NCI-H2196 (cell line): Measurements from ENCODE around the gene GMDS.
A peak's percentile ranks its signal among the peaks of the same experiment; 100 is the strongest.

ENCODE experiments used
- DNase-seq: peaks from one replicate; lab custom pipeline; 2025; ENCODE audit not compliant: unreplicated experiment; lab: John Stamatoyannopoulos, UW

GMDS gene

GRCh38 chr6:2007165-2007564 lies 238.2 kb downstream of the GMDS start:
- DNase-seq: no peak

GRCh38 chr6:2004888-2005287 lies 240.5 kb downstream of the GMDS start:
- DNase-seq: no peak

DNA sequence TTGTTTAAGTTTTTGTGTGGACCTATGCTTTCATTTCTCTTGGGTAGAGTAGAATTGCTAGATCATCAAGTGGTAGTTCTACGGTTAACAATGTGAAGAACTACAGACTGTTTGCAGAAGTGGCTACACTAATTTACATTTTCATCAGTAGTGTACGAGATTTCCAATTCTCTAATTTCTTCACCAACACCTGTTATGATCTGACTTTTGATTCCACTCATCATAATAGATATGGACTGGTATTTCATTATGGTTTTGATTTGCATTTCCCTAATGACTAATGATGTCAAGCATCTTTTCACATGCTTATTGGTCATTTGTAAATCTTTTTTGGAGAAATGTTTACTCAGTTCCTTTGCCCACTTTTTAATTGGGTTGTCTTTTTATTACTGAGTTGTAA lies 244.4 kb downstream of the GMDS start:
- no peak for DNase-seq

DNA sequence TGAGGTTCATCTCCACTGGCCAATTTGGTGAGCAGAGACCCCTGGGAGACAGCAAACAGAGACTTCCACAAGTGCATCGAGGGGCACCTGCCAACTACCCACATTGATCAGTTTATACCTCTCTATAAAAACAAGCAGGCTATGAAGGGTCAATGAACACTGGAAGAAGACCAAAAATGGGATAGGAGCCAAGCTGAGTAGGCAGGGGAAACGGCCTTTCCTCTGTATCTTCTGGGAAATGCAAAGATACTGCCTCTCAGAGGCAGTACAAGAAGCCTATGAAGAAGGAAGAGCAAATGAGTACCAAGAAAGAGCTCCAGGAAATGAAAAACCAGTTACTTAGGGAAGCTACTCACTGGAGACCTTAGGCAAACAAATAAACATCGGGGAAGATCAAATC lies 247.7 kb downstream of the GMDS start:
- DNase-seq: no peak

DNA sequence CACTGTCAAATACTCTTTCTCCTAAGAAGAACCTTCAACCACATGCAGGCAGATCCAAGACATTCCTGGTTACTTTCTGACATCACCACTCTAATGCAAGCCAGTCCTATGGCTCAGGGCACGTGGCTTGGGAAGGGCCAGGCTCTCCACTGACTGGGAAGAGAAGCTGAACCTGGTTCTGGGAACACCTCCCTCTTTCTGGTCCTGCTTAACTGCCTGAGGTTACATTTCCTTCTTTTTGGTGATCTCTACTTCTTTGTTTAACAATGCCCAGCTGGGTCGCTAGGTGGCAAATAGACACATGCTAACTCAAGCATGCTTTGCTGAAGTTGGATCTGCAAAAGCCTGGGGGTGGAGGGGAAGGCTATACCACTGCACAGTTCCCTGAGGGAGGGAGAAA lies 249.8 kb downstream of the GMDS start:
- peak; percentile 1 for DNase-seq

- no peak for DNase-seq
Measured at GRCh38 chr6:1993042-1993441, 252.4 kb downstream of the GMDS start.

DNA sequence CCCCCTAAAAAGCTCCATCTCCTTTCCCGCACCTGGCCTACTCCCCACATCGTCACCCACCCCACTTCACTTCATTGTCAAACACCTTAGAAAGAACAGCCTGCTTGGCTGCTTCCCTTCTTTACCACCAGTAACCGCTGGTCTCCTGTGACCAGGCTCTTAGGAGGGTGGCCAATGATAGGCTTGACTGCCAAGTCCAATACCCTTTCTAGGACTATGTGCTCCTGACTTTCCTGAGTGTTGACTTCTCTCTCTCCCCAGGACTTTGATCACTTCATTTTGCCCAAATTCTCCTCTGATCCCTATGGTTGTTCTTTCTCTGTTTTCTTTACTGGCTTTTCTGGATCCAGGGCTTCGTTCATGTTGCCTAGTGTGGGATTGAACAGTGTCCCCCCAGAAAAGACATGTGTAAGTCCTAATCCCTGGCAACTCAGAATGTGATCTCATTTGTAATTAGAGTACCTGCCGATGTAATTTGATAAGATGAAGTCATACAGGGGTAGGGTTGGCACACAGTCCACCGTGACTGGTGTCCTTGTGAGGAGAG lies 254.0 kb downstream of the GMDS start:
- no peak for DNase-seq

GRCh38 chr6:1988843-1989242 lies 256.6 kb downstream of the GMDS start:
- DNase-seq: no peak

DNA sequence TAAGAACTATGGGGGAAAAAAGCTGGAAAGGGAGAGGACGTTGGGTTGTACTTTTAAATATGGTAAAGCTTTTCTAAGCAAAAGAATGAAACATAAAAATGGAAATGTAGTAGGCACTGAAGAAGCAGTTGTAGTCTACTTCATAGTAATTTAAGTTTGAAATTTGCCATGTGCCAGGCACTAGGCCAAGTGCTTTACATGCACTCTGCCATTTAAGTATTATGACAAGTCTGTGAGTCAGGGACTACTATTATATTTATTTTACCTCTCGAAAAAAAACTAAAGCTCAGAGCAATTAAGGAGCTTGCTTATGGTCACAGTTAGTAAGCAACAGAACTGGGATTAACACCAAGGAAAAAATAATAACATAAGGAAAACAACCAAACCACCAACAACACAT lies 257.8 kb downstream of the GMDS start:
- DNase-seq: no peak

DNA sequence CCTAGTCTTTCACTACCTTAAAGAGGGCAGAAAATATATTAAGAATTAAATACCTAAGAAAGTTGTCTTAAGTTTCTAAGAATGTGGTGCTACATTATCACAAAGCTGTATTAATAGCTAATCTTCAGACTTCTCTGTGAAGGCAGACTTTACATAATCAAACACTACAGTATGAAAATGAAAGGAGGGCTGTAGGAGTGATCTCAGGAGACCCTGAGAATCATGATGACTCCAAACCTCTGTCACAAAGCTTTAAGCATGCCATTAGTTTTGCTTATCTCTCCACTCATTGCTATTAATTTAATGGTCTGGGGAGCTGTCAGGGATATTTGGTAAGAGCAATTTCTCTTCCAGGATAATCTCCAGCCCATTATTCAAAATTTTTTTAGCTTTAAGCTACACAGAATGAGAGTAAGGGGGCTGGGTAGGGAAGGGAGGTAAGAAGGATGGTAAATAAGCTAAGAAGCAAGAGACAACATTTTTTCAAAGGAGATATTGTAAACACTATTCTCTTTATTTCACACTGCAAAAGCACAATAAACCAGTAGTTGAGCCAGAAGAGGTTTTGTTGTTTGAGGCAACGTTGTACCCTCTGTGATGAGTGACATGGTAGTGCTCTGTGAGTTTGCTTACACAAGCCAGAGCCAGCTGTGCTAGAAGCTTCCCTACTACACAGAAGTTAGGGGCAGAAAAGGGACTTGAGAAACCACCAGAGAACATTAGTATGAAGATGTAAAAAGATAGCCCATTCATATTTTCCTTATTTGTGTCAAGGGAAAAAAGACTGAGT lies 258.8 kb downstream of the GMDS start:
- no peak for DNase-seq

GRCh38 chr6:1984346-1984994 lies 260.9 kb downstream of the GMDS start:
- DNase-seq: no peak

DNA sequence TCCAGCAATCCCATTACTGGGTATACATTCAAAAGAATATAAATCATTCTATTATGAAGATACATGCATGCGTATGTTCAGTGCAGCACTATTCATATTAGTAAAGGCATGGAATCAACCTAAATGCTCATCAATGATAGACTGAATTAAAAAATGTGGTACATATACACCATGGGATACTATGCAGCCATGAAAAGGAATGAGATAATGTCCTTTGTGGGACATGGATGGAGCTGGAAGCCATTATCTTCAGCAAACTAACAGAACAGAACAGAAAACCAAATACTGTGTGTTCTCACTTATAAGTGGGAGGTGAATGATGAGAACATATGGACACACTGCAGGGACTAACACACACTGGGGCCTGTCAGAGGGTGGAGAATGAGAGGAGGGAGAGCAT lies 261.6 kb downstream of the GMDS start:
- DNase-seq: no peak

DNA sequence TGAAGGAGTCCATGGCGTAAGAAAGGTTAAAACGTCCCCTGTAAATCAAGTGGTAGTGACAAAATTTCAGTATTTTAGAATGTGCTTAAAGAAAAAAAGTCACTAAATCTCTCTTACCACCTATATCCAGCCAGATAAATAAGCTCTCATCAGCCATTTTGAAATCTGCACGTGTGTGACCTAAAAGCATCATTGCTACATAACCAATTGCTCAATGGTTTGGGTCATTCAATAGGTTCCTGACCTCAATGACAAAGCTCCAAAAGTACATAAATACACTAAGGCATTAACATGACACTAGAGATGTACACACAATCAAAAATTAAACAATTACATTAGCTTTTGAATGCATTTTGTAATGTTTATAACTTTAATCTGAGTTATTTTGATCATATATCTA lies 272.4 kb downstream of the GMDS start:
- no peak for DNase-seq

- no peak for DNase-seq
Measured at GRCh38 chr6:1971612-1972011, 273.8 kb downstream of the GMDS start.

- DNase-seq: no peak
Measured at GRCh38 chr6:1970151-1970561, 275.2 kb downstream of the GMDS start.

DNA sequence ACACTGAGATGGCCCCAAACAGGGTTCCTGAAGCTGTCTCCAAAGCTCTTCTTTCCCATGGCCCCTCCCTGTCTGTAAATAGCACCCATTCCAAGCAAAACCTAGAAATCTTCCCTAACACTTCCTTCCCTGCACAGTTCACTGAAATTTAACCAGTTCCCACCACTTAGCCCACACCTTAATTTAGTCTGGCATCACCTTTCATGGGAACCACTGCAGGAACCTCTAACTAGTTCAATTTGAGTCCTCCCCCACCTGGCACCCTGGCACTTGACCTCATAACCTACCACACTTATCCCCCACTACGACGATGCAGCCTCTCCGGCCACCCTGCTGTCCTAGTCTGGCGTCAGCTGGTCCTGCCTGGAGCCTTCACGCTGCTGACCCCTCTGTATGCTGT lies 278.7 kb downstream of the GMDS start:
- DNase-seq: no peak

- DNase-seq: no peak
Measured at GRCh38 chr6:1965596-1966224, 279.7 kb downstream of the GMDS start.

DNA sequence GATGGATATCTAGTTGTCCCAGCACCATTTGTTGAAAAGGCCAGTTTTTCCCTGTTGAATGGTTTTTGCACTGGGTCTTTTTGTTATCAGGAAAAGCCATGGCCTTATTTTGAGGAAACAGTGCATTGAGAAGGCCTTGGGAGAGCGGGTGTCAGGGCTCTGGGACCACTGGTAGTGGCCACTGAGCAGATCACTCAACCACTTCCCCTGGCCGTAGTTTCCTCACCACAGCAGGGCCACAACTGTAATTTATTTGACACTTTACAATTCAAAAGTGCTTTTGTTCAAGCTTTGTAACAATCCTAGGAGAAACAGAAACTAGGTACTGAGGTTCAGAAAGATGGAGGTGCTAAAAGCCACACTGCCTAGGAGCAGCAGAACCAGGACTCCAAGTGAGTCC lies 281.8 kb downstream of the GMDS start:
- DNase-seq: no peak

GRCh38 chr6:1962201-1962600 lies 283.2 kb downstream of the GMDS start:
- no peak for DNase-seq

- no peak for DNase-seq
Measured at GRCh38 chr6:1960486-1961142, 284.8 kb downstream of the GMDS start.

GRCh38 chr6:1958257-1958656 lies 287.1 kb downstream of the GMDS start:
- DNase-seq: no peak

DNA sequence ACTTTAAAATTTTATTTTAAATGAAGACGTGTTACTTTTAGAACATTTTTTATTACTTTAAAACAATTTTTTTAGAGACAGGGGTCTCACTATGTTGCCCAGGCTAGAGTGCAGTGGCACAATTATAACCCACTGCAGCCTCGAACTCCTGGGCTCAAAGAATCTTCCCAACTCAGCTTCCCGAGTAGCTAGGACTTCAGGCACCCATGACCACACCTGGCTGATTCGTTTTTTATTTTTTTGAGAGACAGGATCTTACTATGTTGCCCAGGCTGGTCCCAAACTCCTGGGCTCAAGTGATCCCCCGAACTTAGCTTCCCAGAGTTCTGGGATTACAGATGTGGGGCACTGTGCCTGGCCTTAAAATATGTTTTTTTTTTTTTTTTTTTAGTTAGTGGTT lies 287.7 kb downstream of the GMDS start:
- DNase-seq: no peak
